Measurements from ENCODE around the gene CNTFR.

- TF ChIP-seq, protein P1, sequence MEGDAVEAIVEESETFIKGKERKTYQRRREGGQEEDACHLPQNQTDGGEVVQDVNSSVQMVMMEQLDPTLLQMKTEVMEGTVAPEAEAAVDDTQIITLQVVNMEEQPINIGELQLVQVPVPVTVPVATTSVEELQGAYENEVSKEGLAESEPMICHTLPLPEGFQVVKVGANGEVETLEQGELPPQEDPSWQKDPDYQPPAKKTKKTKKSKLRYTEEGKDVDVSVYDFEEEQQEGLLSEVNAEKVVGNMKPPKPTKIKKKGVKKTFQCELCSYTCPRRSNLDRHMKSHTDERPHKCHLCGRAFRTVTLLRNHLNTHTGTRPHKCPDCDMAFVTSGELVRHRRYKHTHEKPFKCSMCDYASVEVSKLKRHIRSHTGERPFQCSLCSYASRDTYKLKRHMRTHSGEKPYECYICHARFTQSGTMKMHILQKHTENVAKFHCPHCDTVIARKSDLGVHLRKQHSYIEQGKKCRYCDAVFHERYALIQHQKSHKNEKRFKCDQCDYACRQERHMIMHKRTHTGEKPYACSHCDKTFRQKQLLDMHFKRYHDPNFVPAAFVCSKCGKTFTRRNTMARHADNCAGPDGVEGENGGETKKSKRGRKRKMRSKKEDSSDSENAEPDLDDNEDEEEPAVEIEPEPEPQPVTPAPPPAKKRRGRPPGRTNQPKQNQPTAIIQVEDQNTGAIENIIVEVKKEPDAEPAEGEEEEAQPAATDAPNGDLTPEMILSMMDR (IDR thresholded peaks at IDR 0.05), result no peak
- no peak for TF ChIP-seq POLR2A (IDR thresholded peaks at IDR 0.05)
Measured at GRCh38 chr9:34564617-34565016, 24.9 kb downstream of the CNTFR start.
